Measurements from ENCODE around the gene MORN1.

MORN1 gene

DNA sequence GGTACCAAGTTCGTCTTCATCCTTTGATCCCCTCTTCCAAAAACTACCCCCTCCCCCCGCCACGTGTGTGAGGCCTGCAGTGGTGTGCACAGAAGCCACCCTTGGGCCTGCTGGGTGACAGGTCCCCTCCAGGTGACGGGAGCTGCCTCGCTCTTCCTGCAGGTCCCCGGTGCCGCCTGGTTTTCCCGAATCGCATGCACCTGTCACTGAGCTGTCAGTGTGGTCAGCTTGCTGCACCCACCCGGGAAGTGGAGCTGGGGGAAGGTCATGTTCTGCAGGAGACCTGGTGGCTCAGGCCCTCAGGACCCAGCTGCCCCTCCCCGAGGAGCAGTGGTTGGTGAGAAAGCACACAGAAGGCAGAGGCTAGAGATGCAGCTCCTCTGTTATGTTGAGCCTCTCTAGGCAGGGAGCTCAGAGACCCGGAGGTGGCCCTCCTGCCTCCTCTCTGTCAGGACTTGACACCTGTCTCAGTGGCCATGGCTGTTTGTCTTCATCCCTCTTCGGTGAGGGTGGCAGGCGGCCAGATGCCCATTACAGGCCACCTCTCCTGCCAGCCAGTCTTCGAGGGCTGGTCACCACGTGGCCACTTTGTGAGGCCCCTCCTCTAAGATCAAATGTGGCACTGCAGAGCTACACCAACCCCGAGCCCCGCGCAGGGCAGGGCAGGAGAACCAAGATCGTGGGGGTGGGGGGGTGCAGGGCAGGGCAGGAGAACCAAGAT lies 102.4 kb downstream of the MORN1 start:
- TF ChIP-seq, protein P1, sequence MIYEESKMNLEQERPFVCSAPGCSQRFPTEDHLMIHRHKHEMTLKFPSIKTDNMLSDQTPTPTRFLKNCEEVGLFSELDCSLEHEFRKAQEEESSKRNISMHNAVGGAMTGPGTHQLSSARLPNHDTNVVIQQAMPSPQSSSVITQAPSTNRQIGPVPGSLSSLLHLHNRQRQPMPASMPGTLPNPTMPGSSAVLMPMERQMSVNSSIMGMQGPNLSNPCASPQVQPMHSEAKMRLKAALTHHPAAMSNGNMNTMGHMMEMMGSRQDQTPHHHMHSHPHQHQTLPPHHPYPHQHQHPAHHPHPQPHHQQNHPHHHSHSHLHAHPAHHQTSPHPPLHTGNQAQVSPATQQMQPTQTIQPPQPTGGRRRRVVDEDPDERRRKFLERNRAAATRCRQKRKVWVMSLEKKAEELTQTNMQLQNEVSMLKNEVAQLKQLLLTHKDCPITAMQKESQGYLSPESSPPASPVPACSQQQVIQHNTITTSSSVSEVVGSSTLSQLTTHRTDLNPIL (CRISPR knock-in tag; IDR thresholded peaks at IDR 0.05; ENCODE audit: low read depth), result no peak
- TF ChIP-seq RARB (CRISPR knock-in tag; IDR thresholded peaks at IDR 0.05), result no peak
- no peak for TF ChIP-seq GLIS3 (CRISPR knock-in tag; IDR thresholded peaks at IDR 0.05)
- ATAC-seq, result no peak

DNA sequence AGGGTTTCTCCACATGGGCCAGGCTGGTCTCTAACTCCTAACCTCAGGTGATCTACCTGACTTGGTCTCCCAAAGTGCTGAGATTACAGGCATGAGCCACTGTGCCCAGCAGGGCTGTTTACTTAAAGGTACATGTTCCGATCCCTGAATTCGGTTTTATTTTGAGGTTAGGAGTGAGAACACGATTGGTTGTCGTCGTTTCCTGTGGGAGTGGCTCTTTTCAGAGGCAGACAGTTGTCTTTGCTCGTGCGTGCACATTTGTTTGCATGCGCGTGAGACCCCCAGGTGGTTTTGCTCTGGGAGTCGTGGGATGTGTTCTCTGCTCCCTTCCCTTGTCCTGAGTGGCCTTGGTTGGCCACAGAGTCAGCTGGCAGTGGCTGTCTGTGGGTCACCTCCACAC lies 103.0 kb downstream of the MORN1 start:
- no peak for ATAC-seq
- TF ChIP-seq, protein P1 (CRISPR knock-in tag; IDR thresholded peaks at IDR 0.05; ENCODE audit: low read depth), result no peak
- no peak for TF ChIP-seq ISL1 (CRISPR knock-in tag; IDR thresholded peaks at IDR 0.05)
- TF ChIP-seq ARNTL (CRISPR knock-in tag; IDR thresholded peaks at IDR 0.05; ENCODE audit: borderline replicate concordance, low read depth), result no peak
- TF ChIP-seq RARB (CRISPR knock-in tag; IDR thresholded peaks at IDR 0.05), result no peak
- no peak for TF ChIP-seq TOX (CRISPR knock-in tag; IDR thresholded peaks at IDR 0.05; ENCODE audit: borderline replicate concordance)
- TF ChIP-seq PPARA (CRISPR knock-in tag; IDR thresholded peaks at IDR 0.05; ENCODE audit: borderline replicate concordance), result no peak

DNA sequence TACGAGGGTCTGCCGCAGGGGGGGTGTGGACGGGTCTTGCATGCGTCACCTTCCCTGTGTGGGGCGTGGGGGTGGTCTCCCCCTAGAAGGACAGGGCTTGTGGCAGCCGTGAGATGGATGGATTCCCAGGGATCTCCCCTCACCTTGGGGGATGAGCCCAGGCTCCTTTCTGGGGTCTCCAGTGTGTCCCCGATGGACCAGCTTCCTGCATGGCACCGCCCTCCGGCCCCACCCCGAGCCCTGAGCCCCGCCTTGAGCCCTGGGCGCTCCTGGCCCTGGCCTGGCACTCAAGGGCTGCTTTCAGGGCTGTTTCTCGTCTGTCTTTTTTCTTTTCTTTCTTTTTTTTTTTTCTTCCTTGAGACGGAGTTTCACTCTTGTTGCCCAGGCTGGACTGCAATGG lies 103.7 kb downstream of the MORN1 start:
- TF ChIP-seq, protein P2, sequence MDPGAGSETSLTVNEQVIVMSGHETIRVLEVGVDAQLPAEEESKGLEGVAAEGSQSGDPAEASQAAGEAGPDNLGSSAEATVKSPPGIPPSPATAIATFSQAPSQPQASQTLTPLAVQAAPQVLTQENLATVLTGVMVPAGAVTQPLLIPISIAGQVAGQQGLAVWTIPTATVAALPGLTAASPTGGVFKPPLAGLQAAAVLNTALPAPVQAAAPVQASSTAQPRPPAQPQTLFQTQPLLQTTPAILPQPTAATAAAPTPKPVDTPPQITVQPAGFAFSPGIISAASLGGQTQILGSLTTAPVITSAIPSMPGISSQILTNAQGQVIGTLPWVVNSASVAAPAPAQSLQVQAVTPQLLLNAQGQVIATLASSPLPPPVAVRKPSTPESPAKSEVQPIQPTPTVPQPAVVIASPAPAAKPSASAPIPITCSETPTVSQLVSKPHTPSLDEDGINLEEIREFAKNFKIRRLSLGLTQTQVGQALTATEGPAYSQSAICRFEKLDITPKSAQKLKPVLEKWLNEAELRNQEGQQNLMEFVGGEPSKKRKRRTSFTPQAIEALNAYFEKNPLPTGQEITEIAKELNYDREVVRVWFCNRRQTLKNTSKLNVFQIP (CRISPR knock-in tag; IDR thresholded peaks at IDR 0.05; ENCODE audit: borderline replicate concordance, low read depth), result no peak
- TF ChIP-seq ZFP30 (CRISPR knock-in tag; IDR thresholded peaks at IDR 0.05), result no peak
- TF ChIP-seq, protein P1 (CRISPR knock-in tag; IDR thresholded peaks at IDR 0.05; ENCODE audit: low read depth), result no peak
- TF ChIP-seq ESRRG (CRISPR knock-in tag; IDR thresholded peaks at IDR 0.05), result no peak
- TF ChIP-seq, protein P3, sequence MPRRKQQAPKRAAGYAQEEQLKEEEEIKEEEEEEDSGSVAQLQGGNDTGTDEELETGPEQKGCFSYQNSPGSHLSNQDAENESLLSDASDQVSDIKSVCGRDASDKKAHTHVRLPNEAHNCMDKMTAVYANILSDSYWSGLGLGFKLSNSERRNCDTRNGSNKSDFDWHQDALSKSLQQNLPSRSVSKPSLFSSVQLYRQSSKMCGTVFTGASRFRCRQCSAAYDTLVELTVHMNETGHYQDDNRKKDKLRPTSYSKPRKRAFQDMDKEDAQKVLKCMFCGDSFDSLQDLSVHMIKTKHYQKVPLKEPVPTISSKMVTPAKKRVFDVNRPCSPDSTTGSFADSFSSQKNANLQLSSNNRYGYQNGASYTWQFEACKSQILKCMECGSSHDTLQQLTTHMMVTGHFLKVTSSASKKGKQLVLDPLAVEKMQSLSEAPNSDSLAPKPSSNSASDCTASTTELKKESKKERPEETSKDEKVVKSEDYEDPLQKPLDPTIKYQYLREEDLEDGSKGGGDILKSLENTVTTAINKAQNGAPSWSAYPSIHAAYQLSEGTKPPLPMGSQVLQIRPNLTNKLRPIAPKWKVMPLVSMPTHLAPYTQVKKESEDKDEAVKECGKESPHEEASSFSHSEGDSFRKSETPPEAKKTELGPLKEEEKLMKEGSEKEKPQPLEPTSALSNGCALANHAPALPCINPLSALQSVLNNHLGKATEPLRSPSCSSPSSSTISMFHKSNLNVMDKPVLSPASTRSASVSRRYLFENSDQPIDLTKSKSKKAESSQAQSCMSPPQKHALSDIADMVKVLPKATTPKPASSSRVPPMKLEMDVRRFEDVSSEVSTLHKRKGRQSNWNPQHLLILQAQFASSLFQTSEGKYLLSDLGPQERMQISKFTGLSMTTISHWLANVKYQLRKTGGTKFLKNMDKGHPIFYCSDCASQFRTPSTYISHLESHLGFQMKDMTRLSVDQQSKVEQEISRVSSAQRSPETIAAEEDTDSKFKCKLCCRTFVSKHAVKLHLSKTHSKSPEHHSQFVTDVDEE (CRISPR knock-in tag; IDR thresholded peaks at IDR 0.05), result no peak
- no peak for TF ChIP-seq ZFP3 (CRISPR knock-in tag; IDR thresholded peaks at IDR 0.05)
- TF ChIP-seq TCF4 (CRISPR knock-in tag; IDR thresholded peaks at IDR 0.05; ENCODE audit: borderline replicate concordance), result no peak
- no peak for TF ChIP-seq ARNTL (CRISPR knock-in tag; IDR thresholded peaks at IDR 0.05; ENCODE audit: borderline replicate concordance, low read depth)
- TF ChIP-seq SNAI2 (CRISPR knock-in tag; IDR thresholded peaks at IDR 0.05), result no peak
- TF ChIP-seq OSR1 (CRISPR knock-in tag; IDR thresholded peaks at IDR 0.05), result no peak
- TF ChIP-seq, protein P4, sequence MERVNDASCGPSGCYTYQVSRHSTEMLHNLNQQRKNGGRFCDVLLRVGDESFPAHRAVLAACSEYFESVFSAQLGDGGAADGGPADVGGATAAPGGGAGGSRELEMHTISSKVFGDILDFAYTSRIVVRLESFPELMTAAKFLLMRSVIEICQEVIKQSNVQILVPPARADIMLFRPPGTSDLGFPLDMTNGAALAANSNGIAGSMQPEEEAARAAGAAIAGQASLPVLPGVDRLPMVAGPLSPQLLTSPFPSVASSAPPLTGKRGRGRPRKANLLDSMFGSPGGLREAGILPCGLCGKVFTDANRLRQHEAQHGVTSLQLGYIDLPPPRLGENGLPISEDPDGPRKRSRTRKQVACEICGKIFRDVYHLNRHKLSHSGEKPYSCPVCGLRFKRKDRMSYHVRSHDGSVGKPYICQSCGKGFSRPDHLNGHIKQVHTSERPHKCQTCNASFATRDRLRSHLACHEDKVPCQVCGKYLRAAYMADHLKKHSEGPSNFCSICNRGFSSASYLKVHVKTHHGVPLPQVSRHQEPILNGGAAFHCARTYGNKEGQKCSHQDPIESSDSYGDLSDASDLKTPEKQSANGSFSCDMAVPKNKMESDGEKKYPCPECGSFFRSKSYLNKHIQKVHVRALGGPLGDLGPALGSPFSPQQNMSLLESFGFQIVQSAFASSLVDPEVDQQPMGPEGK (CRISPR knock-in tag; IDR thresholded peaks at IDR 0.05; ENCODE audit: borderline replicate concordance), result no peak
- ATAC-seq, result no peak

DNA sequence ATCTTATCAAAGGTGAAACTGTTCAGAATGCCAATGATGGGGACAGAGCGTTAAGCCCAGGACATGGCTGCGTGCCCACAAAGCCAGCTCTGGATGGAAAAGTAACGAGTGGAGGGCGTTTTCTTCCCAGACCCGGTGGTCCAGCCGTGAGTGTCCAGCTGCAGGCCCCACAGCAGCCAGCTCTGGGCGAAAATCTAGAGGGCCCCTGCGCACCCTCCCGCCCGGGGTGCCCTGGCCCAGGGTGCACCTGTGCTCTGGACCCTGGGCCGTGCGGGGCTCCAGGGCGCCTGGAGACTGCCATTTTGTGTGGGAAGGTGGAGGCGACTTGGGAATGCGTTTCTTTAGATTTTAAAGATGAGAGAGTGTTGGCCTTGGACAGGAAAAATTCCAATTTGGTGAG lies 104.4 kb downstream of the MORN1 start:
- TF ChIP-seq ZFP30 (CRISPR knock-in tag; IDR thresholded peaks at IDR 0.05) (no peak), OSR1 (CRISPR knock-in tag; IDR thresholded peaks at IDR 0.05) (no peak)
- ATAC-seq, result no peak
